Neuron (in vitro differentiated cells): ENCODE data around the gene RPTOR.
"Not testable (repeated sequence)": the region's sequence is repeated elsewhere in the genome, so short reads cannot be mapped to it uniquely, and the experiment has no call there.

Source experiments
- H2AFZ ChIP-seq: one replicate; pipeline ENCODE4 v1.6.1; 2013; ENCODE audit warnings: low read depth, mild to moderate bottlenecking, inconsistent platforms, low read length, moderate library complexity
- H3K27me3 ChIP-seq: one replicate; pipeline ENCODE4 v1.6.1; 2013; ENCODE audit warnings: low read length; ENCODE audit not compliant: insufficient read depth
- H3K36me3 ChIP-seq: one replicate; pipeline ENCODE4 v1.6.1; 2013; ENCODE audit warnings: low read length; ENCODE audit not compliant: insufficient read depth
- H3K4me1 ChIP-seq: one replicate; pipeline ENCODE4 v1.6.1; 2013; ENCODE audit warnings: low read length; ENCODE audit not compliant: insufficient read depth
- H3K4me3 ChIP-seq: 2 replicates; pipeline ENCODE4 v1.5.1; 2013; ENCODE audit warnings: mild to moderate bottlenecking, low read length, moderate library complexity
- H3K9me3 ChIP-seq: one replicate; pipeline ENCODE4 v1.6.1; 2013; ENCODE audit warnings: low read length

Gene RPTOR

GRCh38 chr17:80869481-80870145 is 325.0 kb downstream of the RPTOR start:
- H3K36me3 ChIP-seq = no peaks in the 10 kb centered on the region
- H3K9me3 ChIP-seq = no peaks in the 10 kb centered on the region
- H3K4me3 ChIP-seq = no peak overlapping the region
- H3K27me3 ChIP-seq = no peaks in the 10 kb centered on the region
- no peak overlapping the region for H2AFZ ChIP-seq
- H3K4me1 ChIP-seq = peaks cover 21% of the 10 kb centered on the region

- no peaks in the 10 kb centered on the region for H3K36me3 ChIP-seq
- H3K27me3 ChIP-seq = no peaks in the 10 kb centered on the region
- no peak overlapping the region for H2AFZ ChIP-seq
- peaks cover 21% of the 10 kb centered on the region for H3K4me1 ChIP-seq
- no peak overlapping the region for H3K4me3 ChIP-seq
- H3K9me3 ChIP-seq = no peaks in the 10 kb centered on the region
Observed at GRCh38 chr17:80870401-80870800, 325.8 kb downstream of the RPTOR start.

- no peaks in the 10 kb centered on the region for H3K9me3 ChIP-seq
- H3K4me3 ChIP-seq = no peak overlapping the region
- H3K36me3 ChIP-seq = no peaks in the 10 kb centered on the region
- H3K4me1 ChIP-seq = peaks cover 21% of the 10 kb centered on the region
- no peaks in the 10 kb centered on the region for H3K27me3 ChIP-seq
- H2AFZ ChIP-seq = no peak overlapping the region
Observed at GRCh38 chr17:80871341-80871740, 326.7 kb downstream of the RPTOR start.

DNA sequence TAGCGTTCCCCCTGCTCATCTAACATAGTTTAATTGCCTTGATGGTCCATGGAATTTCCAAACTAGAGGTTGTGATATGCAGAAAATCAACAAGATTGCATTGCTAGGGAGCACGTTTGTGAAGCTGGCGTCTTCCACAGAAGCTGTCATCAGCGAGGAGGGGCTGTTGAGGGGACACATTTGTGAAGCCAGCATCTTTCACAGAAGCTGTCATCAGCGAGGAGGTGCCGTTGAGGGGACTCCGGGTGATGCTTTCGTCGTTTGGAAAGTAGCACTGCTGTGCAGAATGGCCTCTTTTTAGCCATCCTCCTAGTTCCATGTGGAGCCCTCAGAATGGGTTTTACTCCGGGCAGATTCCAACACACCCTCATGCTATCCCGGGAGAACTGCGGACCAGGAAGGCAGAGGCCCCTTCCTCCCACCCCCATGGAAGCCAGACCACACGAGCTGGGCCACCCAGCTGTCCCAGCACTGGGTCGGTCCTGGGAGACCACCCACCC is 327.4 kb downstream of the RPTOR start:
- H2AFZ ChIP-seq = no peak overlapping the region
- H3K4me1 ChIP-seq = peaks cover 21% of the 10 kb centered on the region
- H3K36me3 ChIP-seq = no peaks in the 10 kb centered on the region
- H3K4me3 ChIP-seq = no peak overlapping the region
- H3K27me3 ChIP-seq = no peaks in the 10 kb centered on the region
- no peaks in the 10 kb centered on the region for H3K9me3 ChIP-seq

GRCh38 chr17:80872501-80873306 is 328.1 kb downstream of the RPTOR start:
- no peak overlapping the region for H3K4me3 ChIP-seq
- no peaks in the 10 kb centered on the region for H3K27me3 ChIP-seq
- H3K36me3 ChIP-seq = no peaks in the 10 kb centered on the region

DNA sequence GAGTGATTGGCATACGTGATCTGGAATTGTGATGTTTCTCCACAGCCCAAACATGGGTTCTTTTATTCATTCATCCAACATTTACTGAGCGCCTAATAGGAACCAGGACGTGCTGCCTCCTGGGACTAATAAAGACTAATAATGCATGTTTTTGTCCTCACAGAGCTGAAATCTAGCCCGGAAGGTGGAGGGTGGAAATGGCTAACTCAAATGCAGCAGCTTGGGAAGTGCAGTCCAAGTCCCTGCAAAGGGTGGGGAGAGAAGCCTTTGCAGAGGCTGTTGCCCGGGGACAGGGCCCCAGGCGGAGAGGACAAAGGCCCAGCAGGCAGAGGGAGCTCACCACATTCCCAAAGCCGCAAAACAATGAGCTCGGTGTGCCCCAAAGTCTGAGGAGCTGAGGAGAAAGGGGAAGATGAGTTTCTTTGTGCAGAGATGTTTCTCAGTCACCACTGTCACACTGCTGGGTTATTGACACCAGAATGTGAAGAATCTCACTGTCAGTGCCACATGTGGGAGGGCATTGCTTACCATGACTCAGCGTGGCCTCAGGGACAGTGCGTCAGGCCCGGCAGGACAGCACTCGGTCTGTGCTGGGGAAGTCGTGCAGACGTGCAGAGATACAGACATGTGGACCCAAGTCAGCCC is 328.8 kb downstream of the RPTOR start:
- Histone ChIP-seq H2AFZ (no peak overlapping the region), H3K27me3 (no peaks in the 10 kb centered on the region), H3K4me1 (peaks cover 21% of the 10 kb centered on the region), H3K36me3 (no peaks in the 10 kb centered on the region), H3K4me3 (no peak overlapping the region), H3K9me3 (no peaks in the 10 kb centered on the region)

More at GRCh38 chr17:80872501-80873306, 328.1 kb downstream of the RPTOR start:
- H2AFZ ChIP-seq = no peak overlapping the region
- peaks cover 21% of the 10 kb centered on the region for H3K4me1 ChIP-seq
- H3K9me3 ChIP-seq = no peaks in the 10 kb centered on the region

DNA sequence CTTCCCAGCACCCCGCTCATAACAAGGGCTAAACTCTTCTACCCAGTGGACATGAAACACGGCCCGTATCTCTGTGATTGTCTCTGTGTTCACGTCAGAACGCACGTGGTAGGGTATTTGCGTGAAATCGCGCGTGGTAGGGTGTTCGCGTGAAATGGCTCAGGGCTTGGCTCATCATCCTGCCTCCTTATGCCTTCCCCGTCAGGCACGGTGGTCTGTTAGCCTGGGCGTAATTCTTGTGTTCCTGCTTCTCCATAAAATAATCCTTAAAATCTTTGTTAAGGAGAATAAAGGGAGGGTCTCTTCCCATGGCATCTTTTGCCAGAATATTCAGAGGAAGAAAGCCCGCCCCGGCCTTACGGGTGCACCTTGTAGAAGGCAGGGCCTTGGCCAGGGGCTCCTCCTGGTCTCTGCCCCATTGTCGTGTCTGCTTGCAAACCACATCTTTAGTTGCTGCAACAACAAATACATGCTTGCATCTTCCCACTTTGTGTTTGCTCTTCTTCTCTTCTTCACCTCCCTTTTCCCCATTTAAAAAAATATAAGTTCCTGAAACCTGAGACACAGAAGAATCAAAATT is 330.3 kb downstream of the RPTOR start:
- no peaks in the 10 kb centered on the region for H3K36me3 ChIP-seq
- no peaks in the 10 kb centered on the region for H3K9me3 ChIP-seq
- peaks cover 22% of the 10 kb centered on the region for H3K4me1 ChIP-seq

GRCh38 chr17:80875480-80875995 is 330.9 kb downstream of the RPTOR start:
- H3K9me3 ChIP-seq, H3K36me3 ChIP-seq, H3K27me3 ChIP-seq, H3K4me3 ChIP-seq, H2AFZ ChIP-seq: not testable (repeated sequence)
- peaks cover 23% of the 10 kb centered on the region for H3K4me1 ChIP-seq

More for the DNA sequence above, 330.3 kb downstream of the RPTOR start:
- H3K4me3 ChIP-seq = no peak overlapping the region
- H3K27me3 ChIP-seq = no peaks in the 10 kb centered on the region
- H2AFZ ChIP-seq = no peak overlapping the region

- H3K9me3 ChIP-seq, H2AFZ ChIP-seq, H3K36me3 ChIP-seq, H3K27me3 ChIP-seq, H3K4me3 ChIP-seq: not testable (repeated sequence)
- peaks cover 25% of the 10 kb centered on the region for H3K4me1 ChIP-seq
Observed at GRCh38 chr17:80876456-80876949, 331.9 kb downstream of the RPTOR start.

- peaks cover 22% of the 10 kb centered on the region for H3K4me1 ChIP-seq
- H3K27me3 ChIP-seq = no peaks in the 10 kb centered on the region
- no peak overlapping the region for H3K4me3 ChIP-seq
- no peaks in the 10 kb centered on the region for H3K9me3 ChIP-seq
- no peak overlapping the region for H2AFZ ChIP-seq
- peaks cover 5% of the 10 kb centered on the region for H3K36me3 ChIP-seq
Observed at GRCh38 chr17:80876950-80877728, 332.5 kb downstream of the RPTOR start.

DNA sequence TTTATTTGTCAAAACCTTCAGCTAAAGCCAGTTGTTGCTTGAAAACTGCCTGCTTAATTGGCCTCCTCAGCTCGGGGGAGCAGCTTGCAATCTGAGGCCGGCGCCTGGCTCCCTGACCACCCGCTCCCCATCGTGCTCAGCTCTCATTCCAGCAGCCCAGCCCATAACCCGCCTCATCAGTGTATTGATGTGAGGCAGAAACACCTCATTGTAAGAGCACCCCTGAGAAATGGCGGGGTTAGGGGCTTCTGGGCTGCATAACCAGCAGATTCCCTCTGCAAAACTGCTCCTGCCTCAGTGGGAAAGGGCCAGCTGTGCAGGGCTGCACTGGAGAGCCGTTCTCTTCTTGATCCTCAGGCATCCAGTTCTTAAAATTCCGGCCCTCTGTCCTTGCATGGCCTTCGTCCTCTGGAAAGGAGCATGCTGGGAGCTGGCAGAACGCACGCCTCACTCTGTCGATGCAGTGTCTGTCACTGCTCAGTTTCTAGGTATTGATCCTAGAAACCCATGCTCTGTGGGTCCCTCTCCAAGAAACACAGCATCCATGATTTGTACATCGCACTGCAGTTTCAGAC is 333.2 kb downstream of the RPTOR start:
- H3K27me3 ChIP-seq = no peaks in the 10 kb centered on the region
- H3K4me3 ChIP-seq = no peak overlapping the region
- H3K9me3 ChIP-seq = no peaks in the 10 kb centered on the region
- no peak overlapping the region for H2AFZ ChIP-seq
- peaks cover 15% of the 10 kb centered on the region for H3K4me1 ChIP-seq
- peaks cover 9% of the 10 kb centered on the region for H3K36me3 ChIP-seq
